Testis (tissue), 3 donors: ENCODE data around the gene STON2. TPM values are rescaled to one million over a fixed set of nuclear protein-coding genes. Genes with fewer than 3 reads are reported as not detected.

Source experiments
- DNase-seq: peaks from one replicate; pipeline ENCODE4 v3.0.0-alpha.2; 2019
- H3K27ac ChIP-seq, 2 donors: fragments of 200-600 bp; sonication (generic); one replicate each; pipeline ENCODE4 v1.5.1; 2019
- H3K27me3 ChIP-seq: fragments of 200-600 bp; sonication (generic); one replicate; pipeline ENCODE4 v1.5.1; 2019
- H3K36me3 ChIP-seq: fragments of 200-600 bp; sonication (generic); one replicate; pipeline ENCODE4 v1.5.1; 2017; ENCODE audit warnings: low read depth; ENCODE audit errors: missing control alignments
- H3K4me1 ChIP-seq: fragments of 200-600 bp; sonication (generic); one replicate; pipeline ENCODE4 v1.5.1; 2019
- H3K4me3 ChIP-seq, 2 donors: fragments of 200-600 bp; sonication (generic); one replicate each; pipeline ENCODE4 v1.5.1; 2017 to 2019
- H3K9me3 ChIP-seq: fragments of 200-600 bp; sonication (generic); one replicate; pipeline ENCODE4 v1.5.1; 2017
- POLR2A ChIP-seq: fragments of 450-650 bp; IDR thresholded peaks from one replicate; pipeline ENCODE4 v1.6.1; 2017; ENCODE audit warnings: antibody characterized with exemption, mild to moderate bottlenecking, moderate library complexity
- WGBS, 2 donors: methylation state at CpG; one replicate each; pipeline ENCODE4 v1.1.5; 2018; 5-methylcytosine and 5-hydroxymethylcytosine counted together
- intact Hi-C: fragments of 100-400 bp; cut with DNase I; formaldehyde crosslinking; loops from one replicate; pipeline ENCODE4 v1.15.1; 2023; ENCODE audit warnings: low total_unique reads
- polyA plus RNA-seq: library from polyadenylated mRNA; stranded (reverse); fragments of 350-450 nt; fragmentation: Illumina TruSeq; extraction: RNeasy Lipid Tissue Mini Kit (QIAGEN cat#74804); gene quantifications from one replicate; pipeline ENCODE4 v1.2.3, GENCODE V29; 2014; ENCODE audit warnings: low read depth, low replicate concordance; ENCODE audit not compliant: insufficient read depth
- total RNA-seq, 2 donors: library from RNA; depleted of rRNA; stranded (reverse); fragments of >200 nt; gene quantifications; one replicate each; pipeline ENCODE4 v1.2.3, GENCODE V29; 2016
- TF ChIP-seq, protein P1 (sequence below), 3 experiments: fragments of 450-650 bp in 2 of 3; fragments of 200-600 bp in 1 of 3; sonication (generic) in 1 of 3; IDR thresholded peaks; one replicate each; pipeline ENCODE4 v1.5.1; 2016 to 2019; ENCODE audit warnings: antibody characterized with exemption in 3 of 3, mild to moderate bottlenecking in 2 of 3, moderate library complexity in 1 of 3

Gene STON2
- total and polyA plus RNA-seq, 3 donors from 2014 or later, result 8.3 to 38.5 (median 22.8) TPM

DNA sequence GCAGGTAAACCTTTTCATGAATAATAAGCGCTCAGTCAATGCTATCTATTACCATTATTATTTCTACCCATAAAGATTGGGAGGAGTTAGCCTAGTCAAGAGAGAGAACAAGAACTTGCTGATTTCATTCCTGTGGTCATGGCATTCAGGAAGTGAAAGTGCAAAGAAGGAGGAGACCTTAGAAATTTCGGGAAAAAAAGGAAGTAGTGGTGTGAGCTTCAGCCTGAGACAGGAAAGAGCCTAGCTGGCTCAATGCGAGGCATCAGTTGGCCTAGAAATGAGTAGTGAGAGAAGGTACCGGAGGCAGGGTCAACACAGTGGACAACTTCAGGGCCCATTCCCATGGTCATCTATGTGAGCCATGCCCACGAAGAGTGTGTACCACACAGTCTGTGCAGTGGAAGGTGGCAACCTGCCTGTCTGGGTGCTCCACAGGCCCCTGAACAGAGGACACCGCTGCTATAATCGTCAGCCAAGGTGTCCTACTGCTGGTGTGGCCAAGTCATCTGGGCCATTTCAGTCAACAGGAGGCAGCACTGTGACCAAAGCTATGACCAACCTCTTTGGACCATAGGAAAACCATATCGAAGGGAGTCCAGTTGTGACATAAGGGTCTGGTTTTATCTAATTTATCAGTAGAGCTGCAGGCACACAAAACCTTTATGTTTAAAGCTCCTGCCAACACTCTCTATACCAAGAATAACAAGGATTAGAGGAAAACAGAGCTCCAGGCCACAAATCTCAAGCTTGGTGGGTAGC, 16.2 kb upstream of the STON2 start:
- no peaks in the 10 kb centered on the region for H3K36me3 ChIP-seq
- H3K27me3 ChIP-seq, result no peaks in the 10 kb centered on the region
- WGBS, 2 donors, result 86 to 90% methylated on average over 8 of the region's 8 CpGs
- no peak overlapping the region for H3K27ac ChIP-seq
- DNase-seq, result no peak
- no peaks in the 10 kb centered on the region for H3K9me3 ChIP-seq
- no peaks in the 10 kb centered on the region for H3K4me1 ChIP-seq
- intact Hi-C loops, result no loop called here
- no peak overlapping the region for H3K4me3 ChIP-seq
- no peak for TF ChIP-seq POLR2A
- TF ChIP-seq, protein P1, sequence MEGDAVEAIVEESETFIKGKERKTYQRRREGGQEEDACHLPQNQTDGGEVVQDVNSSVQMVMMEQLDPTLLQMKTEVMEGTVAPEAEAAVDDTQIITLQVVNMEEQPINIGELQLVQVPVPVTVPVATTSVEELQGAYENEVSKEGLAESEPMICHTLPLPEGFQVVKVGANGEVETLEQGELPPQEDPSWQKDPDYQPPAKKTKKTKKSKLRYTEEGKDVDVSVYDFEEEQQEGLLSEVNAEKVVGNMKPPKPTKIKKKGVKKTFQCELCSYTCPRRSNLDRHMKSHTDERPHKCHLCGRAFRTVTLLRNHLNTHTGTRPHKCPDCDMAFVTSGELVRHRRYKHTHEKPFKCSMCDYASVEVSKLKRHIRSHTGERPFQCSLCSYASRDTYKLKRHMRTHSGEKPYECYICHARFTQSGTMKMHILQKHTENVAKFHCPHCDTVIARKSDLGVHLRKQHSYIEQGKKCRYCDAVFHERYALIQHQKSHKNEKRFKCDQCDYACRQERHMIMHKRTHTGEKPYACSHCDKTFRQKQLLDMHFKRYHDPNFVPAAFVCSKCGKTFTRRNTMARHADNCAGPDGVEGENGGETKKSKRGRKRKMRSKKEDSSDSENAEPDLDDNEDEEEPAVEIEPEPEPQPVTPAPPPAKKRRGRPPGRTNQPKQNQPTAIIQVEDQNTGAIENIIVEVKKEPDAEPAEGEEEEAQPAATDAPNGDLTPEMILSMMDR (IDR thresholded peaks at IDR 0.05), result no peak

DNA sequence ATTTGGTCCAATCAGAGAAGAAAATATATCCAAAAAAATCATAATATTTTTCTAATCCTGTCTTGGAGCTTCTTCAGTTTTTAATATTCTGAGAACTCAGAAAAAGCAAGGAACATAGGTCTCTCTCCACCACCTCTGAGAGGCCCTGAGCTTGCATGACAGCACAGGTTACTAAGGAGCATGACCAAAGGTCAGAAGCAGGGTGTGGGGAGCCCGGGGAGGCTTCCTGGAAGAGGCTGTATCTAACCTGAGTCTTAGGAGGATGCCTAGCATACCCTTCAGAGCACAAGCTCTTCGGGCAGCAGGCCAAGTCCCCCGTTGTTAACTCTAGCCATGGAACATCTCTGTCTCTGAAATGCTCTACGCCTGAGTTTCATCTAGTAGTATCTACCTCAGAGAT, 15.7 kb upstream of the STON2 start:
- 85 to 94% methylated on average over 4 of the region's 4 CpGs for WGBS, 2 donors

DNA sequence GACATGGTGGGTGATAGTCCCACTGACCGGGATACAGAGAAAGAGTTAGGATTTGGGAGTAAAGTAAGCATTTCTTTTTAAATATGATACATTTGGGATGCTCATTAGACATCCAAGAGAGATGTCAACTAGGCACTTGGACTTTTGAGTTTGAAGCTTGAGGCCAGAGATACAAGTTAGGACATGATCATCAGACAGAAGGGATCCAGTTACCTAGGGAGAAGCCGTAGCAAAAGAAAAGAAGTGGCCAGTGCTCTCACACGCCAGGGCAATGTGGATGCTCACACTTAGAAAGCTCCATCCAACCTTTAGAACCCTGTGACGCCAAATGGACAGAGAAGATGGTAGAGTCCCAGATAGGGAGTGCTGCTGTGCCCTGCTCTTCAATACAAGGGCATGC, 14.0 kb upstream of the STON2 start:
- intact Hi-C loops, result no loop called here
- WGBS, 2 donors, result 87 to 97% methylated on average over 4 of the region's 4 CpGs
- H3K36me3 ChIP-seq, result no peaks in the 10 kb centered on the region

More for the DNA sequence above, 15.7 kb upstream of the STON2 start:
- H3K27me3 ChIP-seq, result no peaks in the 10 kb centered on the region
- TF ChIP-seq, protein P1 (IDR thresholded peaks at IDR 0.05), result no peak
- TF ChIP-seq POLR2A, result no peak
- no peaks in the 10 kb centered on the region for H3K4me1 ChIP-seq
- H3K9me3 ChIP-seq, result no peaks in the 10 kb centered on the region
- no peaks in the 10 kb centered on the region for H3K36me3 ChIP-seq
- DNase-seq, result no peak
- intact Hi-C loops, result no loop called here
- H3K27ac ChIP-seq, result no peak overlapping the region
- H3K4me3 ChIP-seq, result no peak overlapping the region

DNA sequence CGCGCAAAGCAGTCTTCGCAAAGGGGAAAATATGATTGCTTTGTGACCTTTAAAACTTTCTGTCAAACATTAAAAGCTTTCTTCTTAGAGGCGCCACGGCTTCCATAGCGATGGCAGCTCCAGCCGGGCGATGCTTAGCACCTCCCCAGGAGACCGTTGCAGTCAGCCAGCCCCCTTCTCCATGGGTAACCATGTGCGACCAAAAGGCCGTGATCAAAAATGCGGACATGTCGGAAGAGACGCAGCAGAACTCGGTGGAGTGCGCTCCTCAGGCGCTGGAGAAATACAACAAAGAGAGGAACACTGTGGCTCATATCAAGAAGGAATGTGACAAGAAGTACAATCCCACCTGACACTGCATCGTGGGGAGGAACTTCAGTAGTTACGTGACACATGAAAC, 12.7 kb upstream of the STON2 start:
- Histone ChIP-seq H3K9me3 (no peaks in the 10 kb centered on the region), H3K36me3 (no peaks in the 10 kb centered on the region), H3K4me3 (no peak overlapping the region), H3K4me1 (no peaks in the 10 kb centered on the region), H3K27ac (no peak overlapping the region), H3K27me3 (no peaks in the 10 kb centered on the region)
- DNase-seq, result no peak
- no peak for TF ChIP-seq POLR2A
- TF ChIP-seq, protein P1 (IDR thresholded peaks at IDR 0.05), result no peak
- intact Hi-C loops, result no loop called here
- 88 to 93% methylated on average over 19 of the region's 19 CpGs for WGBS, 2 donors

More for the DNA sequence above, 14.0 kb upstream of the STON2 start:
- no peak overlapping the region for H3K4me3 ChIP-seq
- H3K27ac ChIP-seq, result no peak overlapping the region
- no peaks in the 10 kb centered on the region for H3K4me1 ChIP-seq
- H3K27me3 ChIP-seq, result no peaks in the 10 kb centered on the region
- no peaks in the 10 kb centered on the region for H3K9me3 ChIP-seq
- TF ChIP-seq, protein P1 (IDR thresholded peaks at IDR 0.05), result no peak
- TF ChIP-seq POLR2A, result no peak
- DNase-seq, result no peak

DNA sequence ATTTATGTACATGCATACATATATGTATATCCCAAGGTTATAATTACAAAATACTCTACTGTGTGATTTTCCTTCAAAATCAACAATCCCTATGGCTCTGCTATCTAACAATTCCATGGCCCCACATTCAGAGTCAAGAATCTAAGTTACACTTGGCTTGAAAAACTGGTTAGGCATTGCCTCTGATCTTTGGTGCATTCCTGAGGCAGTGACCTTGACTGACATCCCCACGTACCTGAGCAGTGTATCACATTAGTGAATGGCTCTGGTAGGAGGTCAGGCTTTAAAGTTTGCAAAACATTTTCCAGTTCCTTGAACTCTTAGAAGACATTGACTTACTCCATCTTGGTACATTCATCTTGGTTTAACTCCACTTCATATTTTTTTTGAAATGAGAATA, 8.5 kb upstream of the STON2 start:
- intact Hi-C loops, result no loop called here
- no peak for DNase-seq
- Histone ChIP-seq H3K27me3 (no peaks in the 10 kb centered on the region), H3K27ac (no peak overlapping the region), H3K36me3 (no peaks in the 10 kb centered on the region), H3K4me3 (no peak overlapping the region), H3K4me1 (peaks cover 4% of the 10 kb centered on the region), H3K9me3 (no peaks in the 10 kb centered on the region)
- TF ChIP-seq, protein P1 (IDR thresholded peaks at IDR 0.05), result no peak
- TF ChIP-seq POLR2A, result no peak
- 36 to 40% methylated on average over 1 of the region's 1 CpG for WGBS, 2 donors
